Measurements from ENCODE around the gene SOHLH1.
A peak's percentile ranks its signal among the peaks of the same experiment; 100 is the strongest.

The SOHLH1 gene, protein sequence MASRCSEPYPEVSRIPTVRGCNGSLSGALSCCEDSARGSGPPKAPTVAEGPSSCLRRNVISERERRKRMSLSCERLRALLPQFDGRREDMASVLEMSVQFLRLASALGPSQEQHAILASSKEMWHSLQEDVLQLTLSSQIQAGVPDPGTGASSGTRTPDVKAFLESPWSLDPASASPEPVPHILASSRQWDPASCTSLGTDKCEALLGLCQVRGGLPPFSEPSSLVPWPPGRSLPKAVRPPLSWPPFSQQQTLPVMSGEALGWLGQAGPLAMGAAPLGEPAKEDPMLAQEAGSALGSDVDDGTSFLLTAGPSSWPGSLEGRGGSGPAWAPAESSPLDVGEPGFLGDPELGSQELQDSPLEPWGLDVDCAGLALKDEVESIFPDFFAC

GRCh38 chr9:135699440-135699839 lies at the start of gene SOHLH1:
Gene SOHLH1, minus strand, starts transcription at chr9:135699481. Its CDS starts 14 bp downstream, at chr9:135699467.
- DNase-seq, result no peak

GRCh38 chr9:135748676-135749075 lies 49.4 kb upstream of the SOHLH1 start:
- no peak for DNase-seq

DNA sequence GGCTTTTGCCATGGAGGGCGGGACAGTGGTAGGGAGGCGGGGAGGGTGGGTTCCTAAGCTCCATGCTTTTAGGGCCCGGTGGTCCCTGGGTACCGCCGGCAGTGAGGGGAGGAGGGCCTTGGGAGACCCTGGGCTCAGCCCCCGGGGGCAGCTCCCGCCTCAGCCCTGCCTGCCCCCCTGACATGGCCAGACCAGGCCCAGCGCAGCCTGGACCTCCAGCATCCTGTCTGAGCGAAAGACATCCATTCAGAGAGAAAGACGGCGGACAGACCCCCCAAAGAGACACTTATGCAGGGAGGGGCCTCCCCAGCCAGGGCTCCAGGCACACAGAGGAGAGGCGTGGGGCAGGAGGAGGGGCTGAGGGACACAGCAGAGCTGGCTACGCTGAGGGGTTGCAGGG lies 48.0 kb upstream of the SOHLH1 start:
- no peak for DNase-seq

DNA sequence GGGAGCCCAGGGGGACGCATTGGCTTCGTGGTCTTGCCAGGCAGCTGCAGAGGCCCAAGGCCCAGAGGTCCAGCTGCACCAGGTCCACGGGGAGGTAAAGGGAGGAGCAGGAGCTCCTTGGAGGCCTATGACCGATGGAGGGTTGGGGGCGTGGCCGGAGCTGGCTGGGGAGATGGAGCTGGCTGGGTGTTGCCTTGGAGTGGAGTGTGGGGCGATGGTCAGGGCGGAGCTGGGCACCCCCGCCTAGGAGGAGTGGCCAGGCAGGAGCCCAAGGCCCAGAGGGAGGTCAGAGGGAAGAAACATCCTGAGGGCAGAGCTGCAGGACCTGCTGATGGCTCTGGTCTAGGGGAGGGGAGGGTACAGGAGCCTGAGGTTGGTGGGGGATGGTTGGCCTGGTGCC lies 47.3 kb upstream of the SOHLH1 start:
- DNase-seq, result no peak

DNA sequence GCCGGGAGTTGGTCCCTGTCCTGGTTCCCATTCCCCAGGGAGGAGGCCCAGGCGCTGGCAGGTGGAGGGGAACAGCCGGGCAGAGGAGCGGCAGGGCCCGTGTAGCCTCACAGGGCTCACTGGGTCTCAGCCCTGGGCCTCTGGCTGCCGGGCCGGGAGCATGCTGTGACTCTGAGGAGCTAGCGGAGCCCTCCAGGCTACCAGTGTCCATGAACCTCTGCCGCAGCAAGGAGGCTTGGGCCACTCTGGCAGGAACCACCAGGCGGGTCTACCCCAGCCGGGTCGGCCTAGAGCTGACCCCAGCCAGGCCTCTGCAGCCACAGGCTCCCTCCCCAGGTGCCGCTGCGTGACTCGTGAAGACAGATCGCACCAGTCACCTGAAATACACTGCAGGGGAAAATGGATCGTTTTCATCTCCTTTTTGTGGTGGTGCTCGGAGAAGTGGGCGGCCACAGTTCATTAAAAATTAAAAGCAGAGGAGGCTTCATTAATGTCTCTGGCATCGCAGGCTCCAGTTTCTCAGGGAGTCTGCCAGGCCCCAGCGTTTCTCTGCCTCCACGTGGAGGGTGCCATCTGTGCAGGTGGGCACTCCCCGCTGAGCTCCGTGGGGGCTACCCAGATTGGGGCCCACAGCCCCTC lies 46.5 kb upstream of the SOHLH1 start:
- DNase-seq, result no peak

- no peak for DNase-seq
Measured at GRCh38 chr9:135745189-135745588, 45.9 kb upstream of the SOHLH1 start.

GRCh38 chr9:135744333-135745070 lies 45.2 kb upstream of the SOHLH1 start:
- no peak for DNase-seq

- no peak for DNase-seq
Measured at GRCh38 chr9:135743546-135744332, 44.5 kb upstream of the SOHLH1 start.

DNA sequence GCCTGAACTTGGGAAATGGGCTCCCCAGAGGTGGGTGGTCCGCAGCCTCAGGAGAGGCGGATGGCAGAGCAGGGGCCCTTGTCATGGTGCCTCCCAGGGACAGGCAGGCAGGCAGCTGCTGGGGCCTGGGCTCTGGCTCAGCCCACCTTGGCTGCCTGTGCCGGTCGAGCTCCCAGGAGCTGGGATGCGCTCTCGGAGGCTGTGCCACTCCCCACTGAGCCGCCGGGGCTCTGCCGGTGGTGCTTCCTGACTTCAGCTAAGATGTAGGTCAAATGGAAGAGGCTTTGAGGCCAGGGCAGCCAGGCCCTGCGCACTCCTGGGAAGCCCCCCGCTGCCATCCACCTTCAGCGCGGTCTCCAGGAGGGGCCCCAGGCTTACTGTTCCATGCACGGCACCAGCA lies 43.7 kb upstream of the SOHLH1 start:
- no peak for DNase-seq

DNA sequence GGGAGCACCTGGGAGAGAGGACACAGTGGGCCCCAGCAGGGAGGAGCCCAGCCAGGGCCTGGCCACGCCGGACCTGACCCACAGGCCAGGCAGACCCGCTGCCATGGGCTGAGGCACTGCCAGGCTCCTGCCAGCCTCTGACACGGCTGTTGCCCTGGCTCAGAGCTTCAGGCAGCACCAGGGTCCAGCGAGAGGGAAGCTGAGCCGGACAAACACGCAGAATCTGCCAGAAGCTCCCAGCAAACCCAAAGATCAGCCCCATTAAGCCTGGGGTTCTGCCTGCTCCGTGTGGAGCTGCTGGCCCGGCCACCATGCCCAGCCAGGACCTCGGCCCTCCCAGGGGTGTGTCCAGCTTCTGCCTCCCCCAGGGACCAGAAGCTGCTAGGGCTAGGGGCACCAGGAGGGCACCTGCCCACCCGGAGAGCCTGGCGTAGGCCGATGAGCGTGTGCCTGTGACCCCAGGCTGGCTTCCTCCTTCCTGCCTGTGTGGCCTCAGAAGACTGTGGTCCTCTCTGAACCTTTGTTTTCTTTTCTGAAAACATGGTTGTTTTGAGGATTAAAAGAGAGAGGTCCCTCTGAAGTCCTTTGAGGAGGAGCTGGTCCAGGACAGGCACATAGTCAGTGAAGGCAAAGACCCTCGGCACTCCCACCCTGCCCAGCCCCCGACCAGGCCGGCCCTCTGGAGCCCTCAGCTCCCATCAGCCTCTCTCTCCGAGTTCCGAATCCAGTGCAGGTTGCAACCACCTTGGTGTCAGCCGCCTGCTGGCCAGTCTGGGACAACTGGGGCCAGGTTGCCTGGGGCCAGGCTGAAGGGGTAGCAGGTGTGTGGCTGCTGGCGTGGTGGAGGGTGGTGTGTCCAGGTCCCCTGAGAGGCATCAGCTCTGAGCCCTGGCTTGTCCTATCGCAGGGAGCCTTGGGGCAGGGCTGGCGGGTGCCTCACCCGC lies 42.3 kb upstream of the SOHLH1 start:
- DNase-seq, result peak; percentile 20

DNA sequence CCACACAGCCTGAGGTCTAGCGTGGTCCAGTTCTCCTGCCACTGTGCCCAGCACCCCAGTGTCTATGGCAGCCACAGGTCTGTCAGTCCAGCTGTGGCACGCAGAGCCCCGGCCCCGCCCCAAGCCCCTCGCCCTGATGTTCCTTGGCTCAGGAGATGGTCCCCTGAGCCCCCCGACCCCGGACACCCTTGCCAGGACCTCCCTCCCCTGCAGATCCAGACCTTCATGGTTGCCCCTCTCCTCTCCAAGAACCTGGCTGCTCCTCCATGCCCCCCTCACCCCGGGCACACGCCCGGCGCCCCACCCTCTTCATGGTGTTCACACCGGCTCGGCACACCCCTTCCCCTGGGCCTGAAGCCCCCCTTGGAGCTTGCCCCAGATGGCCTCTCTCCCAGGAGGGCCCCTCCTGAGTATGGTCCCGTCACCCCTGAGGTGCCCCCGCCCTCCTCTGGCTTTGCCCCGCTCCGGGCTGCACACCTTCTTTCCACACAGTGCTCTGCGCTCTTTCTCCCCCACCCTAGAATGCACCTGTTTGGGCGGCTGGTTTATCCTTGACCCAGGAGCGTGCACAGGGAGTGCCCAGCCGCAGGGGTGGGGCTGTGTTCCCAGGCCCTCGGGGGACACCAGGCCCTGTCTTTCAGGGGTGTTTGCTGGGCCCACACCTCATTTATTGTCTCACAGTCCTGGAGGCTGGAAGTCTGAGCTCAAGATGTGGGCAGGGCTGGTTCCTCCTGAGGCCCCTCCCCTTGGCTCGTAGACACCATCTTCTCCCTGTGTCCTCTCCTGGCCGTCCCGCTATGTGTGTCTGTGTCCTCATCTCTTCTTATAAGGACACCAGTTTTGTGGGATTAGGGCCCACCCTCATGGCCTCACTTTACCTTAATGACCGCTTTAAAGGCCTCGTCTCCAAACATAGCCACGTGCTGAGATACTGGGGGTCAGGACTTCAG lies 40.3 kb upstream of the SOHLH1 start:
- DNase-seq, result no peak

GRCh38 chr9:135737840-135738521 lies 38.7 kb upstream of the SOHLH1 start:
- DNase-seq, result no peak

DNA sequence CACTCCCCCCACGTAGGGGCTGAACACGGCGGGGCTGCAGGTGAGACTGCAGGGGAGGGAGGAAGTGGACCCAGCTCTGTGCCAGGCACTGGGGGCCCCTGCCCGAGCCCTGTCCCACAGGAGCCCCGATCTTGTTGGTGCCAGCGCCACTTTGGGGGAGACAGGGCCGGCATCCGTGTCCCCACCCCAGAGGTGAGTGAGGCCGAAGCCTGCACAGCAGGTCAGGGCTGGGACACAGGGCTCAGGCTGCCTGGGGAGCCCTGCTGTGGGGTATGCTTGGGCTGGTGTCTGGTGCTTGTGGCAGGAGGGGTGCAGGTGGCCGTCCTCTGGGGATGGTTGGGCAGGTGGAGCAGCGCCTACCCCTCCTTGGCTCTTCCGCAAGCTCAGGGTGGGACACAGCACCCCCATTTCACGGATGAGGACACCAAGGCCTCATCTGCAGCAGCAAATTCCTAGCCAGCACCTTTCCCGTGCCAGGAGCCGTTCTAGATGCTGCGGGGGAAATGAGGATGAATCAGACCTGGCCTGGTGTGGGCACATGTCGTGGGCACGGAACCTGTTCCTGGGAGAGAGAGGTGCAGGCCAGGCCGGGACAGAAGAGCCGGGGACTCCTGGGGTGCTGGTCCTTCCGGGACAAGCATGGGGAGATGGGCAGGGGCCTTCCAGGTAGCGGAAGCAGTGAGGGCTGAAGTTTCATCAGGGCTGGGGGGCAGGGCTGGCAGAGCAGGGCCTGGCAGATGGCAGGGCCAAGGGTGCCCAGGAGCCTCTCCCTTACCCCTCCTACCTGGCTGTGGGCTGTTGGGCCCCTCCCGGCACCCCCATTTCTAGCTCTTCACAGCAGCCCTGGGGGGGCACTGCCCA lies 37.9 kb upstream of the SOHLH1 start:
- DNase-seq, result no peak

- DNase-seq, result no peak
Measured at GRCh38 chr9:135736272-135736978, 37.1 kb upstream of the SOHLH1 start.

DNA sequence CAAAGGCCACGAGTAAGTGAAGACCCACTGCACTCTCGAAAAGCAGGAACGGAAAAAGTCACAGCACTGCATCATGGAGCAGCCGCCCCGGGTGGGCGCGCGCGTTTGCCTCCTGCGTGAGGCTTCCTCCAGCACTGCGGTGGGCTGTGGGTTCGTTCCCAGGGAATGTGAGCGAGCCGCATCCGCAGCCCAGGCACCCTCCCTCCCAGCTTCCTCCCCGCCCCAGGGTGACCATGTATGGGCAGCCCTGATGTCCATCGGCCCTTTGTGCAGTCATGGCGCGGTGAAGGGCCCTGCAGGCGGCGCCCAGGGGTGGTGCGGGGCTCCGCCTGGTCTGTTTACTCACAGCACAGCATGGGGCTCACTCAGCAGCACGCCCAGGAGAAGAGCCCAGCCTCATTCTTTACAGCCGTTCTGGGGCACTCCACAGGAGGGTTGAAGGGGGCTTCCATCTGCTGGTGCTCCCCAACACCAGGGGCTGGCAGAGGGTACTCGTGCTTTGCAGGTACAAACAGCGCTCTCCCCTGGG lies 35.4 kb upstream of the SOHLH1 start:
- DNase-seq, result no peak

- no peak for DNase-seq
Measured at GRCh38 chr9:135732569-135733257, 33.4 kb upstream of the SOHLH1 start.

DNA sequence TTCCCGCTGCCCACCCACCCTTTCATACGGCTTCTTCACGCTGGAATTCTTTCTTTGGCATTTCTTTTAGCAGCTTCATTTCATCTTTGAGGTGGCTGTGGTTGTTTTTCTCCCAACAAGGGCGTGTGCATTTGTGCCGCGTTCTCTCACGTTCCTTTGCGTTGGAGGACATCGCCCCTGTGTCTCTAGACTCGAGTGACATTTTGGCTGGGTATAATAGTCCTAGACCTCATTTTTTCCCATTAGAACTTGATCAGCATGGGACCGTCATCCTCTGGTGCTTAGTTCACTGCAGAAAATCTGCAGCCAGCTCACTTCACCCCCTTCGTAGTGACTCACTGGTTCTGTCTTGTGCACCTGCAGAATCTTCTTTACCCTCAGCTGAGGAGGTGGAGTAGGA lies 32.2 kb upstream of the SOHLH1 start:
- DNase-seq, result no peak

Data from NCI-H146 (cell line).